Activated CD8-positive, alpha-beta T cell treated with anti-CD3 and anti-CD28 coated beads for 36 hours (primary cell): ENCODE results near the gene NTRK2. TPM values are rescaled to one million over a fixed set of nuclear protein-coding genes. Genes with fewer than 3 reads are reported as not detected.

ENCODE experiments used
- ATAC-seq: fragments of 200-7000 bp; cut with Tn5 transposase; one replicate; pipeline ENCODE4 v1.10.0; 2021; ENCODE audit warnings: mild to moderate bottlenecking, moderate library complexity
- CTCF ChIA-PET: fragments of 350-600 bp; sonication (Branson Sonifier 250); formaldehyde crosslinking; loops from one replicate; lab custom pipeline; 2021; ENCODE audit warnings: antibody characterized with exemption; lab: Charles Lee
- POLR2A ChIA-PET: fragments of 350-600 bp; sonication (Branson Sonifier 250); formaldehyde crosslinking; loops from one replicate; lab custom pipeline; 2021; ENCODE audit warnings: antibody characterized with exemption; lab: Charles Lee
- DNase-seq: peaks from one replicate; pipeline ENCODE4 v3.0.0-alpha.2; 2020
- H3K27ac Mint-ChIP-seq: one replicate; pipeline ENCODE4 v1.8.0; 2021; ENCODE audit warnings: mild to moderate bottlenecking, mixed read lengths
- H3K27me3 Mint-ChIP-seq: one replicate; pipeline ENCODE4 v1.8.0; 2021; ENCODE audit warnings: mixed read lengths
- H3K36me3 Mint-ChIP-seq: one replicate; pipeline ENCODE4 v1.8.0; 2021; ENCODE audit warnings: low read depth, mixed read lengths
- H3K4me1 Mint-ChIP-seq: one replicate; pipeline ENCODE4 v1.8.0; 2021; ENCODE audit warnings: low read depth, mixed read lengths
- H3K4me3 Mint-ChIP-seq: one replicate; pipeline ENCODE4 v1.8.0; 2021; ENCODE audit warnings: mild to moderate bottlenecking, moderate library complexity, mixed read lengths
- H3K9me3 Mint-ChIP-seq: one replicate; pipeline ENCODE4 v1.8.0; 2021; ENCODE audit warnings: mixed read lengths
- CTCF ChIP-seq: fragments of 200-600 bp; IDR thresholded peaks from one replicate; pipeline ENCODE4 v1.8.0; 2022; ENCODE audit warnings: antibody characterized with exemption, mild to moderate bottlenecking
- intact Hi-C: fragments of 100-400 bp; cut with micrococcal nuclease; formaldehyde crosslinking; loops from one replicate; pipeline ENCODE4 v1.10.0; 2022
- total RNA-seq, 2 experiments: library from RNA; stranded (reverse); gene quantifications; one replicate each; pipeline ENCODE4 v1.2.3, GENCODE V29; 2021

NTRK2 gene
- total RNA-seq, 2 experiments from 2014 or later = 0.07 to 0.09 TPM

- H3K27ac Mint-ChIP-seq = no peak overlapping the region
- no peak for TF ChIP-seq CTCF
- H3K4me1 Mint-ChIP-seq = no peaks in the 10 kb centered on the region
- POLR2A ChIA-PET = interaction anchor here (0.6 kb wide), 1 partner anchor 28 kb away, joined by 3 read pairs; no protein-coding TSS in a partner anchor
- intact Hi-C loops = no loop called here
- CTCF ChIA-PET = no interaction called here
- peaks cover 3% of the 10 kb centered on the region for H3K27me3 Mint-ChIP-seq
- no peaks in the 10 kb centered on the region for H3K36me3 Mint-ChIP-seq
- DNase-seq = no peak
- no peak for ATAC-seq
- no peaks in the 10 kb centered on the region for H3K9me3 Mint-ChIP-seq
- no peak overlapping the region for H3K4me3 Mint-ChIP-seq
Measured at GRCh38 chr9:84863372-84863771, 193.8 kb downstream of the NTRK2 start.

- Mint-ChIP-seq H3K27ac (no peak overlapping the region), H3K4me1 (no peaks in the 10 kb centered on the region), H3K27me3 (peaks cover 3% of the 10 kb centered on the region), H3K9me3 (no peaks in the 10 kb centered on the region), H3K4me3 (no peak overlapping the region), H3K36me3 (no peaks in the 10 kb centered on the region)
- ChIA-PET POLR2A (no interaction called here), CTCF (no interaction called here)
- ATAC-seq = no peak
- intact Hi-C loops = no loop called here
- DNase-seq = no peak
- no peak for TF ChIP-seq CTCF
Measured at GRCh38 chr9:84866396-84867175, 197.1 kb downstream of the NTRK2 start.

- Mint-ChIP-seq H3K4me3 (no peak overlapping the region), H3K9me3 (no peaks in the 10 kb centered on the region), H3K36me3 (no peaks in the 10 kb centered on the region), H3K27me3 (peaks cover 3% of the 10 kb centered on the region), H3K27ac (no peak overlapping the region), H3K4me1 (no peaks in the 10 kb centered on the region)
- ChIA-PET POLR2A (no interaction called here), CTCF (no interaction called here)
- TF ChIP-seq CTCF = no peak
- DNase-seq (no peak), ATAC-seq (no peak)
- intact Hi-C loops = no loop called here
Measured at GRCh38 chr9:84867186-84867585, 197.7 kb downstream of the NTRK2 start.

- CTCF ChIA-PET = no interaction called here
- TF ChIP-seq CTCF = no peak
- no peak for DNase-seq
- POLR2A ChIA-PET = no interaction called here
- Mint-ChIP-seq H3K4me1 (no peaks in the 10 kb centered on the region), H3K27ac (no peak overlapping the region), H3K4me3 (no peak overlapping the region), H3K9me3 (no peaks in the 10 kb centered on the region), H3K36me3 (no peaks in the 10 kb centered on the region), H3K27me3 (no peaks in the 10 kb centered on the region)
- intact Hi-C loops = no loop called here
- ATAC-seq = no peak
Measured at GRCh38 chr9:84869091-84869490, 199.6 kb downstream of the NTRK2 start.

- Mint-ChIP-seq H3K27ac (no peak overlapping the region), H3K4me1 (no peaks in the 10 kb centered on the region), H3K9me3 (no peaks in the 10 kb centered on the region), H3K36me3 (no peaks in the 10 kb centered on the region), H3K27me3 (no peaks in the 10 kb centered on the region), H3K4me3 (no peak overlapping the region)
- ChIA-PET CTCF (no interaction called here), POLR2A (interaction anchor here (1.1 kb wide), 1 partner anchor 126 kb away, joined by 3 read pairs; no protein-coding TSS in a partner anchor)
- ATAC-seq = no peak
- no peak for TF ChIP-seq CTCF
- no peak for DNase-seq
- intact Hi-C loops = no loop called here
Measured at GRCh38 chr9:84871983-84872382, 202.5 kb downstream of the NTRK2 start.
